GM12891 (cell line): ENCODE measurements around the gene BOD1.
"Not testable (repeated sequence)": the region's sequence is repeated elsewhere in the genome, so short reads cannot be mapped to it uniquely, and the experiment has no call there.

Experiments
- PAX5 ChIP-seq: IDR thresholded peaks from 2 replicates; pipeline ENCODE4 v1.6.1; 2011; ENCODE audit warnings: low read length, moderate library complexity, mild to moderate bottlenecking; ENCODE audit not compliant: insufficient read depth, severe bottlenecking
- POLR2A ChIP-seq: IDR thresholded peaks from 2 replicates; pipeline ENCODE4 v1.6.1; 2011; ENCODE audit warnings: low read depth, low read length, control low read depth
- POLR2AphosphoS5 ChIP-seq: IDR thresholded peaks from 2 replicates; pipeline ENCODE4 v1.6.1; 2011; ENCODE audit warnings: low read depth, low read length, control low read depth
- POU2F2 ChIP-seq: IDR thresholded peaks from 2 replicates; pipeline ENCODE4 v1.6.1; 2011; ENCODE audit warnings: low read depth, mild to moderate bottlenecking, control low read depth, low read length, moderate library complexity
- SPI1 ChIP-seq: IDR thresholded peaks from 2 replicates; pipeline ENCODE4 v1.6.1; 2011; ENCODE audit warnings: low read depth, low read length, control low read depth
- TAF1 ChIP-seq: IDR thresholded peaks from 2 replicates; pipeline ENCODE4 v1.6.1; 2011; ENCODE audit warnings: low read depth, low read length, control low read depth

GRCh38 chr5:173586133-173586532 lies 30.3 kb downstream of the BOD1 start:
- not testable (repeated sequence) for TF ChIP-seq POLR2AphosphoS5, POLR2A, SPI1, TAF1, POU2F2, PAX5
